Measurements from ENCODE around the gene GLP1R.

Gene GLP1R

DNA sequence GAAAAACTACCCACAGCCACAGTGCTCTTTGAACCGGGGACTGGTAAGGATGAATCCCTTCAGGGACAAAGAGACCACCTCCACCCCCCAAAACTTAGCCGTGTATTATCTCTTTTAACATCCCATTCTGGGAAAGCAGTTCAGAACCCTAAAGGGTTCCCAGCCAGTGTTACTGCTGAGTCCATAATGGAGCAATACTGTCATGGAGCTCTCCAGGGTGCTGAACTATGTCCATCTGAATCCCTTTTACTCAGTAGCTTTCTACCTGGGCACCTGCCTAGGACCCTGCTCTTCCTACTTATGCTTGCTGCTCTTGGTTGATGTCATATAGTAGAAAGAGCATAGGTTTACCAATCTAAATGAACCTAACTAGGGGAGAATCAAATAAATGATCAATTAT, 88.7 kb downstream of the GLP1R start:
- no peak overlapping the region for H3K4me3 ChIP-seq (ENCODE audit: low read depth, low read length)
- no peaks in the 10 kb centered on the region for H3K27me3 ChIP-seq (ENCODE audit: control insufficient read depth, insufficient read depth, low read length)
- H3K27ac ChIP-seq (ENCODE audit: low read depth, low read length), result no peak overlapping the region
- H3K36me3 ChIP-seq (ENCODE audit: control insufficient read depth, insufficient read depth, low read length), result no peaks in the 10 kb centered on the region
- H3K9me3 ChIP-seq (ENCODE audit: control insufficient read depth, insufficient read depth, low read length), result no peaks in the 10 kb centered on the region
- no peaks in the 10 kb centered on the region for H3K4me1 ChIP-seq (ENCODE audit: control insufficient read depth, insufficient read depth, low read length)
- no peak overlapping the region for H3K9ac ChIP-seq (ENCODE audit: low read depth, low read length)
